HL-60/S4 (cell line): ENCODE results near the gene DZIP1L.
"Not testable (repeated sequence)": the region's sequence is repeated elsewhere in the genome, so short reads cannot be mapped to it uniquely, and the experiment has no call there.

Experiments used
- in situ Hi-C: fragments of 300-500 bp; cut with MboI; formaldehyde crosslinking; loops from 2 replicates; pipeline ENCODE4 v1.14.3; 2022; ENCODE audit warnings: low sequenced_read_pairs

The DZIP1L gene, protein sequence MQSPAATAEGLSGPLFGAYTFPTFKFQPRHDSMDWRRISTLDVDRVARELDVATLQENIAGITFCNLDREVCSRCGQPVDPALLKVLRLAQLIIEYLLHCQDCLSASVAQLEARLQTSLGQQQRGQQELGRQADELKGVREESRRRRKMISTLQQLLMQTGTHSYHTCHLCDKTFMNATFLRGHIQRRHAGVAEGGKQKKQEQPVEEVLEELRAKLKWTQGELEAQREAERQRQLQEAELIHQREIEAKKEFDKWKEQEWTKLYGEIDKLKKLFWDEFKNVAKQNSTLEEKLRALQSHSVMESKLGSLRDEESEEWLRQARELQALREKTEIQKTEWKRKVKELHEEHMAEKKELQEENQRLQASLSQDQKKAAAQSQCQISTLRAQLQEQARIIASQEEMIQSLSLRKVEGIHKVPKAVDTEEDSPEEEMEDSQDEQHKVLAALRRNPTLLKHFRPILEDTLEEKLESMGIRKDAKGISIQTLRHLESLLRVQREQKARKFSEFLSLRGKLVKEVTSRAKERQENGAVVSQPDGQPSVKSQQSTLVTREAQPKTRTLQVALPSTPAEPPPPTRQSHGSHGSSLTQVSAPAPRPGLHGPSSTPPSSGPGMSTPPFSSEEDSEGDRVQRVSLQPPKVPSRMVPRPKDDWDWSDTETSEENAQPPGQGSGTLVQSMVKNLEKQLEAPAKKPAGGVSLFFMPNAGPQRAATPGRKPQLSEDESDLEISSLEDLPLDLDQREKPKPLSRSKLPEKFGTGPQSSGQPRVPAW

DNA sequence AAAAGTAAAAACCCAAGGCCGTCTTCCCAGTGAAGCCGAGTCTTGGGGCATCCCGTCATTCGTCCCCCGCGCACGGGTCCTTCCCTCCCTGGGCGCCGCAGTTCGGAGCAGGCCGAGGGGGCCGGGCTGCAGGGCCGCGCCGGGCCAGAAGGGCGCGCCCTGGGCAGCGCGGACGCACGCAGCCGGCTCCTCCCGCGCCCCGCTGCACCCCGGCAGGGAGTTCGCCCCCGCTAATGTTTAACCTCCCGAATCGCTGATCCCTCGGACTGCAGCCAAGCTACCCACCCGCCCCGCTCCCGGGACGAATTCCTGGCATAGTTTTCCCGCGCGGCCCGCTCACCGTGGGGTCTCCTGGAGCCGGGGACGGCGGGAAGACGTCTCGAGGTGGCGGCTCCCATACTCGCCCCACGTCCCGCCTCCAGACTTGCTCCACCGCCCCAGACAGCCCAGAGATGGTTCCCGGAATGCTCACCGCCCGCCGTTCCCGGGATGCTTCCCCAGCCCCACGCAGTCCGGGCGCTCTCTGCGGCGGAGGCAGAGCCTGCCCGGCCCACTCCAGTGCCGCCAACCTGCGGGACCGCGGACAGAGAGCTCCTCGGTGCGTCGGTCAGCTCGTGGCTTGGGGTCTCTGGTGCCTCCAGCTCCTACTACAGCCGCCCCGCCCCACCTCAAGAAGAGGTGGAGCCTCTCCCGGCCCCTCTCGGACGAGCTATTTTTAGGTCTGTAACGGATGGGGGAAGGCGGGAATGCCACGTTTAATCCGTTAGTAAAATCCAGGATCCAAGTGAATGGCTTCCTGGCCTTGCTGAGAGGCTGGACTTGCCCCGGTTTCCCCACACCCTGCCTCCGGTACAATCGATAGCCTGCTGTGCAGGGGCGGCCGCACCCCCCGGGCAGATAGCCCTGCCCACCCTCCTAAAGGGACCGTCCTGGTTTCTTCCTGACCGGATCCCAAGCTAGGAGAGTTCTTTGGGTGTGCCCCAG lies at the start of gene DZIP1L:
Gene DZIP1L, minus strand, starts transcription at position 621 of the 984 bp plus-strand sequence. CDS start 11,637 bp downstream, outside the sequence.
- in situ Hi-C loops = no loop called here

DNA sequence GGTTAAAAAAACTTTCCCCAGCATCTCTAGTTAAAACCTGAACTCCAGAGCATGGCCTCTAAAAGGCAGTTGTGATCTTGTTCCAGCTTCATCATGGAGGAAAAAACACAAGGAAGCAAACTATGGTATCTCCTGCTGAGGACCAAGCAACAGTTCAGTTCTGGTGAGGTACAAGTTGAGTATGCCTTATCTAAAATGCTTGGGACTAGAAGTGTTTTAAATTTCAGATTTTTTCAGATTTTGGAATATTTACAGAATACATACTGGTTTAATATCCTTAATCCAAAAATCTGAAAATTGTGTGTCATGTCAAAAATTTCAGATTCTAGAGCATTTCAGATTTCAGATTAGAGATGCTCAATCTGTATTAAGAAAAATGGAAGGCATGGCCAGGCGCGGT lies 49.7 kb upstream of the DZIP1L start:
- in situ Hi-C loops = no loop called here

DNA sequence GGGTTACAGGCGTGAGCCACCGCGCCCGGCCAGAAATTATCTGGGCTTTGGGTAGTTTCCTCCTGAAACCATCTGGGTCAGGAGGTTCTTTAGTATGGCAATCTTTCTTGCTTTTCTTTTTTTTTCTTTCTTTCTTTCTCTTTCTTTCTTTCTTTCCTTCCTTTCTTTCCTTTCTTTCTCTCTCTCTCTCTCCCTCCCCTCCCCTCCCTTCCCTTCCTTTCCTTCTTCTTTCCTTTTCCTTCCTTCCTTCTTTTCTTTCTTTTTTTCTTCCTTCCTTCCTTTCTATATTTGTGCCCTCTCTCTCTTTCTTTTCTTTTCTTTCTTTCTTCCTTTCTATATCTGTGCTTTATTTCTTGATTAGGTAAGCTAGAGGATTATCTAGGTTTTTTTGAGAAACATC lies 42.3 kb upstream of the DZIP1L start:
- in situ Hi-C loops = no loop called here

DNA sequence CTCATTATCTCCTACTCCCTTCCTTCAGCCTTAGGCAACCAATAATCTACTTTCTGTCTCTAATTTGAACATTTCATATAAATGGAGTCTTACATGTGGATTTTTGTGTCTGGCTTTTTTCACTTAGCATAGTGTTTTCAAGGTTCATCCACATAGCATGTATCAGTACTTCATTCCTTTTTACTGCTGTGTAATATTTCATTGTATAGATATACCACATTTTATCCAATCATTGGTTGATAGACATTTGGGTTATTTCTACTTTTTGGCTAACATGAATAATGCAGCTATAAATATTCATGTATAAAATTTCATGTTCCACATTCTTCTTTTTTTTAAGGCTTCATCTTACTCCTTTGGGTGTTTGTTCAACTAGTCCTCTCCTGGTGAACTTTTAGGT lies 39.1 kb upstream of the DZIP1L start:
- in situ Hi-C loops = no loop called here

DNA sequence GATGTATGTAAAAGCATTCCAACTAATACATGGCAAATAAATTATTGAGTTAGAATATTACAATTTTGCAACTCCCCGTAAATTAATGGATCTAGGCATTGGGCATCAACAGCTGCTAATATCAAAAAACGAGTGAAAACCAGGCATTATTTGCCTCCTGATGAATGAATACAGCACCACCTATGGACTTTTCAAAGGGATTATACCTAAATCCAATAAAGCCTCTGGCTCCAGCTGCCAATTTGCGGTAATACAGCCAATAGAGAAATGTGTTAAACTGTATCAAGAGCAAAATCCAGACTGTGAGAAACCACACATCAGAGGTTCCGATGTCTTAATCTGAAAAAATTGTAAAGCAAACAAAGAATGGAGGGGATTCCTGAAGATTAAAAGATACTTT lies 33.1 kb upstream of the DZIP1L start:
- in situ Hi-C loops = no loop called here

DNA sequence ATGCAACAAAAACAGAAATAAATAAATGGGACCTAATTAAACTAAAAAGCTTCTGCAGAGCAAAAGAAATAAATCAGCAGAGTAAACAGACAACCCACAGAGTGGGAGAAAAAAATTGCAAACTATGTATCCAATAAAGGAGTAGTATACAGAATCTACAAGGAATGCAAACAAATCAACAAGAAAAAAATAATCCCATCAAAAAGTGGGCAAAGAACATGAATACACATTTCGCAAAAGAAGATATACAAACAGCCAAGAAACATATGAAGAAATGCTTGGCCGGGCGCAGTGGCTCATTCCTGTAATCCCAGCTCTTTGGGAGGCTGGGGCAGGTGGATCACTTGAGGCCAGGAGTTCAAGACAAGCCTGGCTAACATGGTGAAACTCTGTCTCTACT lies 26.8 kb upstream of the DZIP1L start:
- in situ Hi-C loops = not testable (repeated sequence)

DNA sequence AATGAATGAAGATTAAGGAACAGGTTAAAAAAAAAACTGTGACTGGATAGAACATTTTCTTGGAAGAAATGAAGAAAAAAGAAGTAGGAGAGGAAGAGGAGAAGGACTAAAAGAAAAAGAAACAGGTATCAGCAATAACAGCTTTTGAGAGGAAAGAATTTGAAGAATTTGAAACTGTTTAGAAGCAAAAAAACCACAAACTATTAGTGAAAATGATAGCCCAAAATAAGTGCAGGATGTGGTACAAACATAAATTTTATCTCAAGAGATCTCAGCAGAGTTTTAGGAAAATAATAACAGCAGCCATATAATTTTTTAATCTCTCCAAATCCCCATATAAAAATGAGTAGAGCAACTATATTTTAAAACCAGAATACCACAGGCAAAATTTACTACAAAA lies 25.5 kb upstream of the DZIP1L start:
- in situ Hi-C loops = no loop called here

DNA sequence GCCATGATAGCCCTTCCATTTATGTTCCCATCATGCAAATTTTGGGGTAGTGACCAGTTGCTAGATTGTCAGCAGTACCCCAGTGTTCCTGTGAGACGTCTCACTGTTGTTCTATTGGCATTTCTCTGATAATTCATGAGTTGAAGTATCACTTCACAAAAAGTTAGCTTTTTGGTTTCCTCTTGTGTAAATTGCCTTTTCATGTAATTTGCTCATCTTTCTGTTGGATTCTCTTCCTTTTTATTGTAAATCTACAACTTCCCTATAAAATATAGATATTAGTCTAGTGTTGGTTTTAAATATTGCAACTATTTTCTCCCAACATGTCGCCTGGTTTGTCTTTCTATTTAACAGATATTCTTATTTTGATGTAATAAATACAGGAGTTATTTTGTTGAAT lies 24.3 kb upstream of the DZIP1L start:
- in situ Hi-C loops = no loop called here

DNA sequence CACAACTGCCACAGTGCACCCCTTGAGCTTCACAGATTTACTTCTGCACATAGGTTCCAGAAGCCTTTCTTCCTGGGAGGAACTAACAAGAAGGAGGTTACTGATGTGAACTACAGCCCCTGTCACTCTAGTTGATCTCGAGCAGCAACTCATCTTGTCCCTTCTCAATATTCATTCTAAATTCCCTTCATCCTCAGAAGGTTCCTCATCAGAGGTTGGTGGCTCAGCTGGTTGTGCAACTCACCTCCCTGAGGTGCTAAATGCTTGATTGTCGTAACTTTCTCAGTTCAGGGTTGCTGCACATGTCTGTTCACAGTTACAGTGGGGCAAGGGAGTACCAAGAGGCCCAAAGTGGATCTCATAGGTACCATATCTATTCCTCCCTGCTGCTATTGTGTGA lies 22.5 kb upstream of the DZIP1L start:
- in situ Hi-C loops = no loop called here

DNA sequence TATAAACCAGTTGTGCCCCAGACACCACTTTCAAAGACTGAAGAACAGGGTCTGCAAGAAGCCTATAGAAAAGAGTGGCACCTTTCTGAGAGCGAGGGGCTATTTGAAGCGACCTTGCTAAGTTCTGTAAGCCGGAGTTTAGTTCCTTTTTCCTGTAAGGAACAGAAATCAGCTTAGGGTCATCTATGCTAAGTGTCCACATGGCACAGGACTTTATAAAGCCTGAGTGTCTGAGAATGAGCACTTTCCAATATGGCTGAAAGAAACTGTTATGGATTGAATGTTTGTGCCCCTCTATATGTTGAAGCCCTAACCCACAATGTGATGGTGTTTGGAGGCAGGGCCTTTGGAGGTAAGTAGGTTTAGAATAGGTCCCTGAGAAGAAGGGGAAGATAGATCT lies 20.8 kb upstream of the DZIP1L start:
- in situ Hi-C loops = no loop called here

DNA sequence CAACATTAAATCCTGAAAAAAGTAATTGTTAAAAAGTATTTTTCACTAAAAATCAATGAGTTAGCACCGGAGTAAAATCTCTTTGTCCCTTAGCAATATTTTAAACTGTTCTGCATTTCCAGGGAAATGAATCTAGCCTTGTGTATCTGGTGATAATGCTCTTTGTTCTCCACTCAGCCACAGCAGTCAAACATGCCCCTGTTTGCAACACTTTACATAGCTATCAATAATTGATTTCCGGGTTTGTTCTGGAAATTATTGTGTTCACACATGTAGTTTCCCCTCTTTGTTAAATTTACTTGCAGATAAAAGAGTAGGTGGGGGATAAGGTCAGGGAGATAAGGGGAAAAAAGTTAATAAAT lies 20.4 kb upstream of the DZIP1L start:
- in situ Hi-C loops = no loop called here

DNA sequence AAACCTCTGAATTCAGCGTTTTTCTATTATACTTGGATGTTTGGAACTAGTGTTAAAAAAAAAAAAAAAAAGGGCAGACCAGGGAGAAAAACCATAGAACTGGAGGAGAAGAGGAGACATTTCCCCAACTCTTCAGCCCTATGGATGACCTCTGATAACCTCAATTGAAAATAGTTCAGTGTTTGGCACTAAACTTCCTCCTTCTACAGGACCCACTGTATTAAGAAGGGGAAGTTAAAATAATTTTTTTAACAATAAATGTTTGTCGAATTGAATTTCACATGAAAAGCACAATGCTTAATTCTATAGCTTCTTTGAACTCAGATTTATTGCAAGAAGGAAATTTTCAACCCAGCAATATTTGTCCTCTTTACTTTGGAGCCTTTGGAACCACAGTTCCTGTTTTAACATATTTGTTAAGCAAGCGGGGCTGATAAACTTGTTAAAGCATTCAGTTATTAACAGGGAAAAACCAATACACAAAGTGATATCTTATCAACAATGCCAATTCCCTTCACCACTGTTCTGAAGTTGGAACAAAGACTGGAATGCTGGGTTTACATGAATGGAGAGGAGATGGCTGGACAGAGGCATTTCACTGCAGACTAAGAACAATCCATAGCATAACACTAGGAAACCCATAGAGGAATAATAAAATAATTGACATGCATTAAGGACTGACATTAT lies 19.9 kb upstream of the DZIP1L start:
- in situ Hi-C loops = no loop called here

DNA sequence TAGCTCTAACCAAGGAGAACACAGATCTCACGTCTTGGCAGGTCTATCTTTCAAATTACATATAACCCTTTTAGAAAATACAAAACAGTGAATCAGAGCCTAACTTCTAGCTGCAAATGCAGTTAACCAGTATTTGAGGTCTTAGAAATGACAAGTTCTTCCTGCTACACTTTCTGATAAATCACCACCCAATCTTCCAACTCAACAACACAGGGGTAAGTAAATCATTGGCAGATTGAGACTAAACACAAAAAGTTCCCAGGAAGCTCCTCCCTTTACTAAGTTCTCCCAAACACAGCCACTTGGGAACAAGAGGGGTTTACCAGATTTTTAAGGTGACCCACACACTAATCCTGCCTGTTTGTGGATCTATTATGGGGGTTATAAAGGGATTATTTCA lies 16.8 kb upstream of the DZIP1L start, which contains the start of gene A4GNT:
Gene A4GNT, minus strand, starts transcription at position 152 of the 400 bp plus-strand sequence. CDS start 1,134 bp downstream, outside the sequence.
- in situ Hi-C loops = no loop called here

DNA sequence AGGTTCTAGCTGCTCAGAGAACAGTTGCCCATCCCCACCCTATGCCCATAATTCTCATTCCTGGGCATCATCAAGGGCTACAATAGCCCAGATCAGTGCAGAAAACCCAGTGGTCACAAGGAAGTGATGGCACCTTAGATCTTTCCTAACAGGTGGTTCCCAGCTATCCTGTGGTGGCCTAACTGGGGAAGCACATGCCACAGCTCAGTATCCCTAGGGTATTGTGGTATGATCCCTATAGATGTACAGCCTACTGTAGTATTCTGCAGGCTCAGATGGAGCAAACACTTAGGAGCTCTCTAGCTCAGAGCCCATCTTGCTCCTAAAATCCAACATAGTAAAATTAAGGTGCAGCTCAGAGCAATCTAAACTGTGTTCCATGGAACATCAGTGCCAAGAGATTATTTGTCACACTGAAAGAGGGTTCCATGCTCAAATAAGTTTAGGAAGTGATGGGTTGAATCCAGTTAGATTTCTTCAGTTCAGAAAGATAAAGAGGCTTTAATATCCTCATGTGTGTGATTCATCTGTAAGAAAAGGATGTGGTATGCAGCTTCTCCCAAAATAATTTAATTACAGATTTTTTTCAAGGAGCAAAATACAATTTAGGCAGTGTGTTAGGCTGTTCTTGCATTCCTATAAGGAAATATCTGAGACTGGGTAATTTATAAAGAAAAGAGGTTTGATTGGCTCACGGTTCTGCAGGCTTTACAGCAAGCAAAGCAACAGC lies 12.4 kb upstream of the DZIP1L start:
- in situ Hi-C loops = no loop called here

DNA sequence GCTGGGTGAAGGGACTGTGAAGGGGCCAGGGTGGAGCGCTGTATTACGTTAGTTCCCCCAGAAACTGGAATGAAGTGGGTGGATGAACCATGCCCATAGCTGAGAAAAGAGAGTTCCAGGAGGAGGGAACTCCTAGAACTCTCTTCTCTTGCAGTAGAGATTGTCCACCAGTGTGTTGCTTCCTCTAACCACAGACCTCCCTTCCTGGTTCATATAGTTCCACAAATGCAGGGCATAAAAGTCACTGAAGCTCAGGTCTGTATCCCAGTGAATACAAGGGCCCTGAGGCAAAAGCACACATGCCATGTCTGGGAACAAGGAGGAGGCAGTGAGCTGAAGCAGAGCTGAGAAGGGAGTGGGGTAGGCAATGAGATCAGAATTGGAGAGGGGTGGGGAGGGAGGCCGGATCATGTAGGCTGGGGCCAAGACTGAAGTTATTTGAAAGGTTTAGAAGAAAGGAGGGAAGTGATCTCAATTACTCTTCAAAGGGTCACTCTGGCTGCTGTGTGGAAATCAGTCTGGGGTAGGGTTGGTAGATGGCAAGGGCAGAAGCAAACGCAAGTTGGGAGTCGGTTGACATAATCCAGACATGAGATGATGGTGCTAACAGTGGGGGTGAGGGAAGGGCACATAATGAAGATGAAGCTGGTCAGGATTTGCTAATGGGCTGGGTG lies 10.3 kb upstream of the DZIP1L start:
- in situ Hi-C loops = no loop called here

DNA sequence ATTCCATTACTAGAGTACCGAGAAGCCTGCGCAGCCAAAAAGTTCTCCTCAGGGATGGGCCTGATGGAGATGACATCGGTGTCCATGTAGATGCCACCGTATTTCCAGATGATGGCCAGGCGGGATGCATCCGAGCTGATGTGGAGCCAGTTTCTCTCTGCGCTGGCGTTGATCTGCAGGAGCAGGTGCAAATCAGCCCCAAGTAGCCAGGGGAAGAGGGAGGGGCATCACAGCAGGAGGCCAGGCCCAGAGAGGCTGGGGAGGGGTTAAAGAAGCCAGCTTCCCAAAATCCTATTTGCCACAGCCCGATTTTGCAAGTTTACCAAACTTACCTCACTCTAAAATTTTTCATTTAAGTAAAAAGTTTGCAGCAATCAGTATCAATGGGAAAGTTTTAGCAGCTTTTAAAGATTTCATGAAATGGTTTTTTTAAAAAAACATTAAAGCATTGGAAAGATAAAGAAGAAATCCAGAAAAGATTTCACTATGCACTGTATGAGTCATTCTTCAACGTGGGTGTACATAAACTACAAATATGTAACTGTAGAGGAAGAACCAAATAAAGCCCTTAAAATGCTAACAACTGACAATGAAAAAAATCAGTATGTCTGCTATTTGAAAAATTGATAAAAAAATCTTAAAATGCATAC lies 9.4 kb upstream of the DZIP1L start:
- in situ Hi-C loops = no loop called here

DNA sequence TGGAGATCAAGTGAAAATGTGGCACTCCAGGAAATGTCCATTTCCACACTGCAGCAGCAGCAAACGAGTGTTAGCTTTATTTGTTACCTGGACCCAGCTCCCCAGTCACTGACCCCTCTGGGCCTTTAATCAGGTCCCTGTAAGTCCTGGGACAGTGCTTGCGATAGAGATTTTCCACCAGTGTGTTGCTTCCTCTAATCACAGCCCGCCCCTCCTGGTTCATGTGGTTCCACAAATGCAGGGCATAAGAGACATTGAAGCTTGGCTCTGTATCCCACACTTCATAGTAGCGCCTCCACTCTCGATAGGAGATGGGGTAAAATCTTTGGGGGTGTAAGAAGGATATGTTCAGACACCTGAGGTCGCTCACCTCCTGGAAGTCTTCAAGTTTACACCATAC lies 8.8 kb upstream of the DZIP1L start:
- in situ Hi-C loops = no loop called here

DNA sequence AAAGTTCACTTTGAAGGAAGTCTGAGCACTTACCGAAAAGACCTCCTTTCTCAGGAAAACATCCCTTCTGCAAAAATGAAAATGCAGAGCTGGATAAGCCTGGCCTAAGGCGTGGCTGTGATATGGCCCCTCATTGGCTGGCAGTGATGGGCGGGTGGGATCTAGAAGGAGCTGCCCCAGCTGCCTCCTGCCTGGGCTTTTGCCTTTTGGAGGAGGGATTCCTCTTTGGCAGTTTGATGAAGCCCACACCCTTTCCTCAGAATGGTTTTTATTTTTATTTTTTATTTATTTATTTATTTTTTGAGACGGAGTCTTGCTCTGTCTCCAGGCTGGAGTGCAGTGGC lies 4.0 kb upstream of the DZIP1L start:
- in situ Hi-C loops = no loop called here
